Nephron progenitor cell (in vitro differentiated cells): Measurements from ENCODE around the gene SLC6A7.
A peak's percentile ranks its signal among the peaks of the same experiment; 100 is the strongest.

ENCODE experiments used
- DNase-seq: peaks from one replicate; pipeline ENCODE4 v3.0.0; 2021
- H3K27ac Mint-ChIP-seq: 2 replicates; pipeline ENCODE4 v1.8.0; 2021; ENCODE audit warnings: mild to moderate bottlenecking, moderate library complexity, mixed read lengths
- H3K27me3 Mint-ChIP-seq: 2 replicates; pipeline ENCODE4 v1.8.0; 2021; ENCODE audit warnings: mild to moderate bottlenecking, low read depth, mixed read lengths; ENCODE audit not compliant: poor library complexity
- H3K36me3 Mint-ChIP-seq: 2 replicates; pipeline ENCODE4 v1.8.0; 2021; ENCODE audit warnings: low read depth, mixed read lengths
- H3K4me1 Mint-ChIP-seq: 2 replicates; pipeline ENCODE4 v1.8.0; 2021; ENCODE audit warnings: mixed read lengths
- H3K4me3 Mint-ChIP-seq: 2 replicates; pipeline ENCODE4 v1.8.0; 2021; ENCODE audit warnings: mild to moderate bottlenecking, moderate library complexity, mixed read lengths
- H3K9me3 Mint-ChIP-seq: 2 replicates; pipeline ENCODE4 v1.8.0; 2021; ENCODE audit warnings: mild to moderate bottlenecking, moderate library complexity, mixed read lengths
- TF ChIP-seq, protein P1 (sequence below): fragments of 200-600 bp; sonication (generic); IDR thresholded peaks from 2 replicates; pipeline ENCODE4 v1.5.0; 2021; ENCODE audit warnings: antibody characterized with exemption

The SLC6A7 gene

DNA sequence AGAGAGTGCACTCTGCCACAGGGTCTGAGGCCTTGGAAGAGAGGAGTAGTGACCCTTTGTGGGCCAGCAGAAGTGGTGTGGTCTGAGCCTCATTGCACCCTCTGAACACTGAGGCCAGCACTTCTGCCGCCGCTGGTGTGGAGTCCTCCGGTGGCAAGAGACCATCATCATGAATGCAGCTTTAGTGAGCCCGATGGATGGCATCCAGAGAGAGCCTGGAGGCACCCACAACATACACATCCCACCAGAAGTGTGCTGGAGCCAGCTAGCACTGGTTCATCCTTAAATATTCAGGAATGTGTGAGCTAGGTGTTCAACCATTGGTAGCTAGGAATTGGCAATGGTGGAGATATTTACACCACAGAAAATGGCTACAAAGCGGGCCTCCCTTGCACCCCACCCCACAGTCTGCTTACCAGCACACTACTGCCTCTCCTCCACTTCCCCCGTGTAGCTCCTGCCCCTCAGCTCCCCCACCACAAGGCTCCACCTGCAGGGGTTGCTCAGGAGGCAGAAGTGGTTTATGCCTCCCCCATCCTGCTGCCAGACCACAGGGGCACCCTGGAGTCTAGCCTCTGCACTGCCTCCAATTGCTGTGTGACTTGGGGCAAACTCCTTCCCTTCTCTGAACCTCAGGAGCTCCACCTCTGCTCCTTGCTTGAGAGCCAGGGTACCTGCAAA lies 16.4 kb downstream of the SLC6A7 start:
- no peak for DNase-seq
- TF ChIP-seq, protein P1, sequence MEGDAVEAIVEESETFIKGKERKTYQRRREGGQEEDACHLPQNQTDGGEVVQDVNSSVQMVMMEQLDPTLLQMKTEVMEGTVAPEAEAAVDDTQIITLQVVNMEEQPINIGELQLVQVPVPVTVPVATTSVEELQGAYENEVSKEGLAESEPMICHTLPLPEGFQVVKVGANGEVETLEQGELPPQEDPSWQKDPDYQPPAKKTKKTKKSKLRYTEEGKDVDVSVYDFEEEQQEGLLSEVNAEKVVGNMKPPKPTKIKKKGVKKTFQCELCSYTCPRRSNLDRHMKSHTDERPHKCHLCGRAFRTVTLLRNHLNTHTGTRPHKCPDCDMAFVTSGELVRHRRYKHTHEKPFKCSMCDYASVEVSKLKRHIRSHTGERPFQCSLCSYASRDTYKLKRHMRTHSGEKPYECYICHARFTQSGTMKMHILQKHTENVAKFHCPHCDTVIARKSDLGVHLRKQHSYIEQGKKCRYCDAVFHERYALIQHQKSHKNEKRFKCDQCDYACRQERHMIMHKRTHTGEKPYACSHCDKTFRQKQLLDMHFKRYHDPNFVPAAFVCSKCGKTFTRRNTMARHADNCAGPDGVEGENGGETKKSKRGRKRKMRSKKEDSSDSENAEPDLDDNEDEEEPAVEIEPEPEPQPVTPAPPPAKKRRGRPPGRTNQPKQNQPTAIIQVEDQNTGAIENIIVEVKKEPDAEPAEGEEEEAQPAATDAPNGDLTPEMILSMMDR: no peak
- H3K4me3 Mint-ChIP-seq: no peak overlapping the region
- no peak overlapping the region for H3K27ac Mint-ChIP-seq
- H3K4me1 Mint-ChIP-seq: peaks cover 45% of the 10 kb centered on the region
- peaks cover 10% of the 10 kb centered on the region for H3K27me3 Mint-ChIP-seq
- no peaks in the 10 kb centered on the region for H3K9me3 Mint-ChIP-seq
- H3K36me3 Mint-ChIP-seq: no peaks in the 10 kb centered on the region

DNA sequence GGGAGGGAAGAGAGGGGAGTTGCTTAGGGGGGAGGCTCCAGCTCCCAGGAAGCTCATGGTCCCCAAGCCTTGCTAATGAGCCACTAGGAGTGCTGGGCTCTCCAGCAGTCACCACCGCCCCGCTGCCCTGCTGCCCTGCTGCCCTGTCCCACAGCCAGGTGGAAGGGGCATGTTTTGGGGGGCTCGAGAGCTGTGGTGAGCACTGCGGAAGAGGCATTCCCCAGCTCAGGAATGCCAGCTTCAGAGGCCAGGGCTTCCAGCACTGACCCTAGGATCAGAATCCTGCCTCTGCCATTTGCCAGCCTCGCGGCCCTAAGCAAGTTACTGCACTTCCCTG lies 16.9 kb downstream of the SLC6A7 start:
- peaks cover 10% of the 10 kb centered on the region for H3K27me3 Mint-ChIP-seq
- peaks cover 49% of the 10 kb centered on the region for H3K4me1 Mint-ChIP-seq
- H3K4me3 Mint-ChIP-seq: no peak overlapping the region
- DNase-seq: no peak
- H3K9me3 Mint-ChIP-seq: no peaks in the 10 kb centered on the region
- H3K27ac Mint-ChIP-seq: no peak overlapping the region
- TF ChIP-seq, protein P1: no peak
- H3K36me3 Mint-ChIP-seq: no peaks in the 10 kb centered on the region

DNA sequence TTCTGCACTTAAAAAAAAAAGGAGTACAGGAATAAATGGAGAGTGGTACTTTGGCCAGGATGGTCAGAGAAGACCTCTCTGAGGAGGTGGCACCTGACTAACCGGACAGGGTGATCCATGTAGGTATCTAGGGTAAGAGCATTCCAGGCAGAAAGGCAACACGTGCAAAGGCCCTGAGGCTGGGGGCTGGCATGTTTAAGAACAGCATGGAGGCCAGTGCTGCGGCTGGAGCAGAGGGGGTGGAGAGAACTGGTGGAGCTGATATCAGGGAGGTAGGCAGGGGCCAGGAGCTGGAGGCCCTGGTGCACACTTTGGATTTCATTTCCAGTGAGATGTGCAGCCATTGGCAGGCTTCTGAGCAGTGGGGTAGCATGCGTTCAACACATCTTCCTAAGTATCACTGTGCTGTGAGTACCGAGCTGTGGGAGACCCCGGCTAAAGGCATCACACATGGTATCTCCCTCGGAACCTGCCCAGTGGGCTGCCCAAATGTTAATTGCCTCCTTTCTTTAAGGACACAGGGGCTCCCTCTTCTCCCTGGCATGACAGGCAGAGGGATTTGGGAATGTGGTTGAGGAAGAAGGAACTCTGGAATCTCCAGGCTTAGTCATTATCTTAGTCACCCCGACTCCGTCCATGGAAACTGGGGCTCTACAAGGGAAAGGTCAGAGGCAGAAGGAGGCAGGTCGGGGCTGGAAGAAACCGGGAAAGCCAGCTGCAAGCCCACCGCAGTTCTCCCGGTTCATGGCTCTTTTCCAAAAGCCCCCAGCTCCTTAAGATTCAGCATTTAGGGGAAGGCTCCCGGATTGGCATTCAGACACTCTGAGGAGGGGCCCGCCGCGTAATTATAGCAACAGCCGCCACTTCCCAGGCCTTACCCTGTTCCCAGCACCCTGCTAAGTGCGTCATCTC lies 18.6 kb downstream of the SLC6A7 start:
- H3K4me1 Mint-ChIP-seq: peaks cover 50% of the 10 kb centered on the region
- DNase-seq: no peak
- no peaks in the 10 kb centered on the region for H3K9me3 Mint-ChIP-seq
- H3K27ac Mint-ChIP-seq: peak overlapping the region; percentile 48
- TF ChIP-seq, protein P1: no peak
- peaks cover 10% of the 10 kb centered on the region for H3K27me3 Mint-ChIP-seq
- H3K36me3 Mint-ChIP-seq: no peaks in the 10 kb centered on the region
- no peak overlapping the region for H3K4me3 Mint-ChIP-seq

DNA sequence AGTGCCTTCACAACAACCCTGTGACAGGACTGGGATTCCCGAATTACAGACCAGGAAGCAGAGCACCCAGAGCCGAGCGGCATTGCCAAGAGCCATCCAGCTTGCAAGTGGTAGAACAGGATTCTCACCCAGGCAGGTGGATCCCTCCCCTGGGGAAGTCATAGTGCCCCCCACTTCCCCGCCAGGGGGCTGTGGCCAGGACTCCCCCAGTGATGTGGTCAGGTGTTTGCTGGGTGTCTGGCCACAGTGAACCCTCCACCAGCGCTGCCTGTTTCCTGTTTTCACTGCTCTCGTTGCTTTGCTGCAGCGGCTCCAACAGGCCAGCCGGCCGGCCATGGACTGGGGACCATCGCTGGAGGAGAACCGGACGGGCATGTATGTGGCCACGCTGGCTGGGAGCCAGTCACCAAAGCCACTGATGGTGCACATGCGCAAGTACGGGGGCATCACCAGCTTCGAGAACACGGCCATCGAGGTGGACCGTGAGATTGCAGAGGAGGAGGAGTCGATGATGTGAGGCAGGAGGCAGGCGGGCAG lies 19.3 kb downstream of the SLC6A7 start:
- no peaks in the 10 kb centered on the region for H3K36me3 Mint-ChIP-seq
- H3K27me3 Mint-ChIP-seq: peaks cover 13% of the 10 kb centered on the region
- DNase-seq: no peak
- no peaks in the 10 kb centered on the region for H3K9me3 Mint-ChIP-seq
- peak overlapping the region; percentile 48 for H3K27ac Mint-ChIP-seq
- H3K4me3 Mint-ChIP-seq: no peak overlapping the region
- H3K4me1 Mint-ChIP-seq: peaks cover 48% of the 10 kb centered on the region
- TF ChIP-seq, protein P1: no peak

DNA sequence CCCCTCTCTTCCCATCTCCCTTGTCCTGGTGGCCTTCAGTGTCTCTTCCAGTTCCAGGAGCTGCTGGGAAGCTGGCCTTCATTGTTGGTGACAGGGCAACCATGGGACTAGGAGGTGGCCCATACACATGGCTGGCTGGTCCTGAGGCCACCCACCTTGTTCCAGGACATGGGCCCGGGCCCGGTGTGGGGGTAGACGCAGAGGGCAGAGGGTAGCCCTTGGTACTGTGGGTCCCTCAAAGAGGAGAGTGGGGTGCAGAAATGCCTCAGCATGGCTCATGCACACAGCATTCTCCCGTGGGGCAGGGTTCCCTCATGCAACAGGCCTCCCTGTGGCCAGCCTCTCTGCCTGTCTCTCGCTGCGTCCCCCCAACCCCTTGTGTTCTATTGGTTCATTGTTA lies 20.8 kb downstream of the SLC6A7 start:
- Mint-ChIP-seq H3K27ac (no peak overlapping the region), H3K9me3 (no peaks in the 10 kb centered on the region), H3K4me1 (peaks cover 45% of the 10 kb centered on the region), H3K27me3 (peaks cover 13% of the 10 kb centered on the region), H3K36me3 (no peaks in the 10 kb centered on the region), H3K4me3 (no peak overlapping the region)
- TF ChIP-seq, protein P1: no peak
- DNase-seq: no peak
